Neuron (in vitro differentiated cells): ENCODE data around the gene FCN3.

ENCODE experiments used
- H2AFZ ChIP-seq: one replicate; pipeline ENCODE4 v1.6.1; 2013; ENCODE audit warnings: low read depth, mild to moderate bottlenecking, inconsistent platforms, low read length, moderate library complexity
- H3K27me3 ChIP-seq: one replicate; pipeline ENCODE4 v1.6.1; 2013; ENCODE audit warnings: low read length; ENCODE audit not compliant: insufficient read depth
- H3K36me3 ChIP-seq: one replicate; pipeline ENCODE4 v1.6.1; 2013; ENCODE audit warnings: low read length; ENCODE audit not compliant: insufficient read depth
- H3K4me1 ChIP-seq: one replicate; pipeline ENCODE4 v1.6.1; 2013; ENCODE audit warnings: low read length; ENCODE audit not compliant: insufficient read depth
- H3K4me3 ChIP-seq: 2 replicates; pipeline ENCODE4 v1.5.1; 2013; ENCODE audit warnings: mild to moderate bottlenecking, low read length, moderate library complexity
- H3K9me3 ChIP-seq: one replicate; pipeline ENCODE4 v1.6.1; 2013; ENCODE audit warnings: low read length

The FCN3 gene

DNA sequence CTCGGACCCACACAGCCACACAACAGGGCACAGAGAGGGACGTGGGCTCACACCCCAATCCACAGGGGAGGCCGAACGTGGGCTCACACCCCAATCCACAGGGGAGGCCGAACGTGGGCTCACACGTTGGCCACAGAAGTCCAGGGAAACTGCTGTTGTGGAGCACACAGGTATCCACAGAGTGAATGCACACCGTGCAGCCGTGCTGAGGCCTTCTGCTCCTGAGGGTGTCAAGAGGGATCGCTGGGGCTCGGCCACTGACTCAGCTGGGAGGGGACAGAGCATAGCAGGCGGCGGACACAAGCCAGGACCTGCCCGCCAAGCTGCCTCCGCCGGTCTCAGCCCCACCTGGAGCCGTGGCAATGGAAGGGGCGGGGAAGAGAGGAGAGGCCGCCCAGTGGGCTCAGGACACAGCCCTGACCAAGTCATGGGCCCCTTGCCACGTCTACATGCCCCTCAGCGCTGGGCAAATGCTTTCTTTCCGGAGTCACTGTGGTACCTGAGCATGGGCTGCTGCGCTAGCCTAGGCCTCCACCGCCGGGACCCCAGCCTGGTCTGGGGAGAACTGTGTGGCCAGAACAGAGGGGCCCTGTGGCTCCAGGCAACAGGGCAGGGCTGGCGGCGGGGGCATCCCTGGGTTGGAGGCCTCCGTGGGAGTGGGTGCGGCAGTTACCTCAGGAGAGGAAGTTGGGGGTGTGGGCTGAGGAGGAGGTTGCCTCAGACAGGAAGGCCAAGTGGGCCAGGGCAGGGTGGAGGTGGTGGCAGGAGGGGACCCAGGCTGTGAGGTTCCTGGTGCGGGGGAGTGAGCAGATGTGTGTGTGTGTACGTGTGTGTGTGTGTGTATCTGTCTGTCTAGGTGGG lies 31.6 kb downstream of the FCN3 start:
- Histone ChIP-seq H3K4me3 (no peak overlapping the region), H3K4me1 (peaks cover 31% of the 10 kb centered on the region), H2AFZ (no peak overlapping the region), H3K36me3 (no peaks in the 10 kb centered on the region), H3K27me3 (no peaks in the 10 kb centered on the region), H3K9me3 (no peaks in the 10 kb centered on the region)

- no peak overlapping the region for H3K4me3 ChIP-seq
Observed at GRCh38 chr1:27342391-27342777, 32.2 kb downstream of the FCN3 start.

GRCh38 chr1:27341525-27342252 lies 32.9 kb downstream of the FCN3 start, which contains the start of gene SYTL1:
TSS of gene SYTL1 (plus strand) at chr1:27342022. CDS start at chr1:27345335, 3,313 bp downstream.
- no peak within 1 kb of the TSS for H3K4me3 ChIP-seq
- H3K9me3 ChIP-seq, result no peaks in the 10 kb centered on the region
- no peaks in the 10 kb centered on the region for H3K36me3 ChIP-seq
- no peaks in the 10 kb centered on the region for H3K27me3 ChIP-seq
- peaks cover 31% of the 10 kb centered on the region for H3K4me1 ChIP-seq
- no peak within 1 kb of the TSS for H2AFZ ChIP-seq

More at GRCh38 chr1:27342391-27342777, 32.2 kb downstream of the FCN3 start:
- H3K27me3 ChIP-seq, result no peaks in the 10 kb centered on the region
- H2AFZ ChIP-seq, result no peak overlapping the region
- H3K36me3 ChIP-seq, result no peaks in the 10 kb centered on the region
- no peaks in the 10 kb centered on the region for H3K9me3 ChIP-seq
- peaks cover 31% of the 10 kb centered on the region for H3K4me1 ChIP-seq

DNA sequence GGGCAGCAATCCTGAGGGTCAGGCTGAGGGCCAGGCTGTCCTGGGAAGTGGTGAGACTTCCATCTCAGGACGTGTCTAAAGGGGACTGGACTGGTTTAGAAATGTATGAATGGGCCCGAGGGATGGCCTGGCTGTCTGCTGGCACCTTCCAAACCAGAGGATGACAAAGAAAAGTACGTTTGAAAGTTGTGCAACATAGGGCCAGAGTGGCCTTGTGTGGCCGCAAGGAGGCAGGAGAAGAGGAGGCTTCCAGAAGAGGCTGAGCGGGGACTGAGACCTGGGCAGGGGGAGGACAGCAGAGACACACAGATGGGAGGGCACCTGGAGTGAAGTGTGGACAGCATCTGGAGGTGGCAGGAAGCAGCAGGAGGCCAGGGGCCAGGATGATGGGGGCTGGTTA lies 35.4 kb downstream of the FCN3 start:
- Histone ChIP-seq H2AFZ (no peak overlapping the region), H3K4me3 (no peak overlapping the region), H3K27me3 (no peaks in the 10 kb centered on the region), H3K4me1 (peaks cover 31% of the 10 kb centered on the region), H3K36me3 (peaks cover 22% of the 10 kb centered on the region), H3K9me3 (no peaks in the 10 kb centered on the region)

GRCh38 chr1:27338751-27339150 lies 35.9 kb downstream of the FCN3 start:
- Histone ChIP-seq H3K27me3 (no peaks in the 10 kb centered on the region), H2AFZ (no peak overlapping the region), H3K4me3 (no peak overlapping the region), H3K36me3 (peaks cover 27% of the 10 kb centered on the region), H3K9me3 (no peaks in the 10 kb centered on the region), H3K4me1 (peaks cover 31% of the 10 kb centered on the region)

- Histone ChIP-seq H3K4me3 (no peak overlapping the region), H3K36me3 (peaks cover 45% of the 10 kb centered on the region)
Observed at GRCh38 chr1:27336756-27337155, 37.9 kb downstream of the FCN3 start.

GRCh38 chr1:27335506-27336422 lies 38.9 kb downstream of the FCN3 start:
- no peak overlapping the region for H3K4me3 ChIP-seq
- H2AFZ ChIP-seq, result no peak overlapping the region
- no peaks in the 10 kb centered on the region for H3K27me3 ChIP-seq
- H3K36me3 ChIP-seq, result peaks cover 52% of the 10 kb centered on the region
- peaks cover 11% of the 10 kb centered on the region for H3K4me1 ChIP-seq
- H3K9me3 ChIP-seq, result no peaks in the 10 kb centered on the region

More at GRCh38 chr1:27336756-27337155, 37.9 kb downstream of the FCN3 start:
- H3K27me3 ChIP-seq, result no peaks in the 10 kb centered on the region
- peaks cover 15% of the 10 kb centered on the region for H3K4me1 ChIP-seq
- H2AFZ ChIP-seq, result no peak overlapping the region
- no peaks in the 10 kb centered on the region for H3K9me3 ChIP-seq

DNA sequence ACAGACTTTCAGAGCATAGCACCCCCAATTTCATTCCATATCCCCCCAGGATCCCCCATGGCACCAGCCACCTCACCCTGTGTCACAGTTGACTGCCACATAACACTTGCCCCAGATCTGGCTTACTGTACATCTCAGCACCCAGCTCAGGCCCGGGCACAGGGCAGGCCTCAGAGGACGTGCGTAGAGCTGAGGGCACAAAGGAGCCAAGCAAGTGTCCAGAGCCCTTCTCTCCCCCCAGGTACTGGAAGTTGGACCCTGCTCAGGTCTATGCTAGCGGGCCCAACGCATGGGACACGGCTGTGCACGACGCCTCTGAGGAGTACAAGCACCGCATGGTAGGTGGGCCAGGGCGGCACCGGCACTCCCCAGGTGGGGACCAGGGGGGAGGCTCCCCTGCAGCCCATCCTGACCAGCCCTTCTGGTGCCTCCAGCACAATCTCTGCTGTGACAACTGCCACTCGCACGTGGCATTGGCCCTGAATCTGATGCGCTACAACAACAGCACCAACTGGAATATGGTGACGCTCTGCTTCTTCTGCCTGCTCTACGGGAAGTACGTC lies 40.8 kb downstream of the FCN3 start:
- Histone ChIP-seq H3K9me3 (no peaks in the 10 kb centered on the region), H3K27me3 (no peaks in the 10 kb centered on the region), H2AFZ (no peak overlapping the region), H3K36me3 (peaks cover 59% of the 10 kb centered on the region), H3K4me3 (no peak overlapping the region), H3K4me1 (peaks cover 5% of the 10 kb centered on the region)

GRCh38 chr1:27332536-27333281 lies 41.9 kb downstream of the FCN3 start:
- Histone ChIP-seq H3K4me3 (no peak overlapping the region), H3K27me3 (no peaks in the 10 kb centered on the region), H2AFZ (no peak overlapping the region), H3K4me1 (no peaks in the 10 kb centered on the region), H3K9me3 (no peaks in the 10 kb centered on the region), H3K36me3 (peaks cover 69% of the 10 kb centered on the region)

GRCh38 chr1:27331922-27332321 lies 42.7 kb downstream of the FCN3 start:
- Histone ChIP-seq H3K36me3 (peaks cover 75% of the 10 kb centered on the region), H3K4me3 (no peak overlapping the region)

DNA sequence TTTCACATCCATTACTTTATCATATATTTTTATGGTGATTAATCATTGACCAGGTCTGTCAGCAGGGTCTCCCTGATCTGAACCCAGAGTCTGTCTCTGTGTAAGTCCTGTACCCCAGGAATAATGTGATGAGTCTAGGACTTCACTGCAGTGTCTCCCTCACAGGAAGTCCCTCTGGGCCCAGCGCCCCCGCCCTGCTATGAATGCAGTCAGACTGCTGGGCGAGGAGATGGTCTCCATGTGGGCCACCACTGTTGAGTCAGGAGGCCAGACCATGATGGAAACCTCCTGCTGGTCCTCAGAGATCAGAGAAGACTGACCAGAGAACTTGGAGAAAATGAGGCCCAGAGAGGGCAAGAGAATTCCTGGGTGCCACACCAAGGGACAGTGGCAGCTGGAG lies 43.2 kb downstream of the FCN3 start:
- peaks cover 79% of the 10 kb centered on the region for H3K36me3 ChIP-seq
- no peak overlapping the region for H3K4me3 ChIP-seq
- no peaks in the 10 kb centered on the region for H3K27me3 ChIP-seq
- H2AFZ ChIP-seq, result no peak overlapping the region
- no peaks in the 10 kb centered on the region for H3K4me1 ChIP-seq
- no peaks in the 10 kb centered on the region for H3K9me3 ChIP-seq

More at GRCh38 chr1:27331922-27332321, 42.7 kb downstream of the FCN3 start:
- no peaks in the 10 kb centered on the region for H3K27me3 ChIP-seq
- no peaks in the 10 kb centered on the region for H3K9me3 ChIP-seq
- H3K4me1 ChIP-seq, result no peaks in the 10 kb centered on the region
- H2AFZ ChIP-seq, result no peak overlapping the region

GRCh38 chr1:27330786-27331185 lies 43.8 kb downstream of the FCN3 start:
- no peak overlapping the region for H3K4me3 ChIP-seq
- H2AFZ ChIP-seq, result no peak overlapping the region
- H3K36me3 ChIP-seq, result peaks cover 79% of the 10 kb centered on the region
- no peaks in the 10 kb centered on the region for H3K27me3 ChIP-seq
- no peaks in the 10 kb centered on the region for H3K9me3 ChIP-seq
- no peaks in the 10 kb centered on the region for H3K4me1 ChIP-seq
